ENCODE measurements around the gene PAQR4. TPM values are rescaled to one million over a fixed set of nuclear protein-coding genes. Genes with fewer than 3 reads are reported as not detected.
A peak's percentile ranks its signal among the peaks of the same experiment; 100 is the strongest.

PAQR4 gene
- polyA plus RNA-seq, 1 of the 3 experiments (the other 2 are of a cell fraction), result 8.8 TPM

- WGBS (ENCODE audit: low lambda C conversion rate), result 3% methylated on average over 22 of the region's 43 CpGs
- Histone ChIP-seq H3K4me2 (peak overlapping the region; percentile 98), H3K36me3 (replicated peaks in 1 of 2; ENCODE audit: control insufficient read depth in 1 of 2, insufficient read depth in 2 of 2, low read length in 1 of 2) (no peaks in the 10 kb centered on the region), H3K9ac (peak overlapping the region; percentile 93; the same call in 1 of the 2 replicates), H3K27ac (ENCODE audit: low read depth in 2 of 2, low read length in 1 of 2) (no peak overlapping the region; a peak in 1 of 4 replicates), H3K79me2 (ENCODE audit: insufficient read depth) (peaks cover 16% of the 10 kb centered on the region; the same call in 1 of the 2 replicates), H3K9me2 (no peaks in the 10 kb centered on the region), H2AFZ (ENCODE audit: low read depth) (peak overlapping the region; percentile 65; the same call in 1 of the 2 replicates), H3K27me3 (ENCODE audit: insufficient read depth) (no peaks in the 10 kb centered on the region), H4K20me1 (ENCODE audit: insufficient read depth) (no peaks in the 10 kb centered on the region), H3K9me3 (no peaks in the 10 kb centered on the region), H3K4me3 (ENCODE audit: low read depth in 2 of 2, low read length in 1 of 2) (peak overlapping the region; percentile 69), H3K4me1 (ENCODE audit: control insufficient read depth in 1 of 2, insufficient read depth in 2 of 2, low read depth in 1 of 2, low read length in 1 of 2) (peaks cover 4 to 10% of the 10 kb centered on the region in 2 experiments; a peak in 2 of 4 replicates), H3F3A (replicated peaks; ENCODE audit: insufficient read depth) (peaks cover 10% of the 10 kb centered on the region)
- POLR2A ChIA-PET, result interaction anchor here (0.6 to 2.2 kb wide), 3 partner anchors 10 to 70 kb away, joined by 3 to 12 read pairs (median 4); partner anchors contain the start of gene PAQR4
- peak; percentile 67 for DNase-seq
- no peak for TF ChIP-seq EP300 (IDR thresholded peaks at IDR 0.05; ENCODE audit: borderline replicate concordance in 1 of 2, low read depth in 1 of 2, low read length in 1 of 2)
- TF ChIP-seq, protein P1, sequence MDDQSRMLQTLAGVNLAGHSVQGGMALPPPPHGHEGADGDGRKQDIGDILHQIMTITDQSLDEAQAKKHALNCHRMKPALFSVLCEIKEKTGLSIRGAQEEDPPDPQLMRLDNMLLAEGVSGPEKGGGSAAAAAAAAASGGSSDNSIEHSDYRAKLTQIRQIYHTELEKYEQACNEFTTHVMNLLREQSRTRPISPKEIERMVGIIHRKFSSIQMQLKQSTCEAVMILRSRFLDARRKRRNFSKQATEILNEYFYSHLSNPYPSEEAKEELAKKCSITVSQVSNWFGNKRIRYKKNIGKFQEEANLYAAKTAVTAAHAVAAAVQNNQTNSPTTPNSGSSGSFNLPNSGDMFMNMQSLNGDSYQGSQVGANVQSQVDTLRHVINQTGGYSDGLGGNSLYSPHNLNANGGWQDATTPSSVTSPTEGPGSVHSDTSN (IDR thresholded peaks at IDR 0.05), result peak; percentile 36; the same call in 1 of the 2 replicates
- TF ChIP-seq FOXM1 (IDR thresholded peaks at IDR 0.05; ENCODE audit: low read depth), result no peak
- no peak for TF ChIP-seq EZH2phosphoT487 (IDR thresholded peaks at IDR 0.05; ENCODE audit: borderline replicate concordance, low read depth)
- TF ChIP-seq SIN3A (IDR thresholded peaks at IDR 0.05; ENCODE audit: borderline replicate concordance, low read depth, low read length), result no peak
- TF ChIP-seq RCOR1 (IDR thresholded peaks at IDR 0.05; ENCODE audit: low read length), result no peak
- CTCF ChIA-PET, result interaction anchor here (1.2 kb wide), 1 partner anchor 18 kb away, joined by 4 read pairs; no protein-coding TSS in a partner anchor
These were observed 10.6 kb downstream of the PAQR4 start for GRCh38 chr16:2979669-2980226.

- peak within 1 kb of the TSS; percentile 93 for H3K9ac ChIP-seq
- H3K9me2 ChIP-seq, result no peaks in the 10 kb centered on the region
- peak within 1 kb of the TSS; percentile 98 for H3K4me2 ChIP-seq
- no peaks in the 10 kb centered on the region for H4K20me1 ChIP-seq (ENCODE audit: insufficient read depth)
- H3K36me3 ChIP-seq (replicated peaks in 1 of 2; ENCODE audit: control insufficient read depth in 1 of 2, insufficient read depth in 2 of 2, low read length in 1 of 2), result no peaks in the 10 kb centered on the region
- peak within 1 kb of the TSS; percentile 69 for H3K4me3 ChIP-seq (ENCODE audit: low read depth in 2 of 2, low read length in 1 of 2)
- H3F3A ChIP-seq (replicated peaks; ENCODE audit: insufficient read depth), result peaks cover 10% of the 10 kb centered on the region
- WGBS (ENCODE audit: low lambda C conversion rate), result 94% methylated on average over 7 of the region's 91 CpGs
- H3K79me2 ChIP-seq (ENCODE audit: insufficient read depth), result peaks cover 16% of the 10 kb centered on the region; the same call in 1 of the 2 replicates
- no peaks in the 10 kb centered on the region for H3K27me3 ChIP-seq (ENCODE audit: insufficient read depth)
- ChIA-PET CTCF (interaction anchor here (0.6 to 3.1 kb wide), 7 partner anchors 18 to 149 kb away, joined by 3 to 25 read pairs (median 3); partner anchors contain the start of gene KREMEN2), POLR2A (interaction anchor here (0.8 to 2.2 kb wide), 3 partner anchors 11 to 20 kb away, joined by 3 to 12 read pairs (median 4); partner anchors contain the start of gene PAQR4)
- H2AFZ ChIP-seq (ENCODE audit: low read depth), result peak within 1 kb of the TSS; percentile 72; the same call in 1 of the 2 replicates
- H3K27ac ChIP-seq (ENCODE audit: low read depth in 2 of 2, low read length in 1 of 2), result peak within 1 kb of the TSS; percentile 57 to 87
- H3K9me3 ChIP-seq, result no peaks in the 10 kb centered on the region
- H3K4me1 ChIP-seq (ENCODE audit: control insufficient read depth in 1 of 2, insufficient read depth in 2 of 2, low read depth in 1 of 2, low read length in 1 of 2), result peaks cover 4 to 10% of the 10 kb centered on the region in 2 experiments; a peak in 2 of 4 replicates
- DNase-seq, result peak; percentile 100
- no peak for TF ChIP-seq REST (IDR thresholded peaks at IDR 0.05; ENCODE audit: low read depth, low read length)
- TF ChIP-seq, protein P2, sequence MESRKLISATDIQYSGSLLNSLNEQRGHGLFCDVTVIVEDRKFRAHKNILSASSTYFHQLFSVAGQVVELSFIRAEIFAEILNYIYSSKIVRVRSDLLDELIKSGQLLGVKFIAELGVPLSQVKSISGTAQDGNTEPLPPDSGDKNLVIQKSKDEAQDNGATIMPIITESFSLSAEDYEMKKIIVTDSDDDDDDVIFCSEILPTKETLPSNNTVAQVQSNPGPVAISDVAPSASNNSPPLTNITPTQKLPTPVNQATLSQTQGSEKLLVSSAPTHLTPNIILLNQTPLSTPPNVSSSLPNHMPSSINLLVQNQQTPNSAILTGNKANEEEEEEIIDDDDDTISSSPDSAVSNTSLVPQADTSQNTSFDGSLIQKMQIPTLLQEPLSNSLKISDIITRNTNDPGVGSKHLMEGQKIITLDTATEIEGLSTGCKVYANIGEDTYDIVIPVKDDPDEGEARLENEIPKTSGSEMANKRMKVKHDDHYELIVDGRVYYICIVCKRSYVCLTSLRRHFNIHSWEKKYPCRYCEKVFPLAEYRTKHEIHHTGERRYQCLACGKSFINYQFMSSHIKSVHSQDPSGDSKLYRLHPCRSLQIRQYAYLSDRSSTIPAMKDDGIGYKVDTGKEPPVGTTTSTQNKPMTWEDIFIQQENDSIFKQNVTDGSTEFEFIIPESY (IDR thresholded peaks at IDR 0.05; ENCODE audit: borderline replicate concordance, low read depth), result no peak
- no peak for TF ChIP-seq SMC3 (IDR thresholded peaks at IDR 0.05; ENCODE audit: low read depth, low read length)
- TF ChIP-seq, protein P3, sequence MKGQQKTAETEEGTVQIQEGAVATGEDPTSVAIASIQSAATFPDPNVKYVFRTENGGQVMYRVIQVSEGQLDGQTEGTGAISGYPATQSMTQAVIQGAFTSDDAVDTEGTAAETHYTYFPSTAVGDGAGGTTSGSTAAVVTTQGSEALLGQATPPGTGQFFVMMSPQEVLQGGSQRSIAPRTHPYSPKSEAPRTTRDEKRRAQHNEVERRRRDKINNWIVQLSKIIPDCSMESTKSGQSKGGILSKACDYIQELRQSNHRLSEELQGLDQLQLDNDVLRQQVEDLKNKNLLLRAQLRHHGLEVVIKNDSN (IDR thresholded peaks at IDR 0.05; ENCODE audit: borderline replicate concordance, low read depth), result no peak
- TF ChIP-seq JUND (IDR thresholded peaks at IDR 0.05), result no peak
- peak; percentile 77 for TF ChIP-seq ELF1 (IDR thresholded peaks at IDR 0.05)
- no peak for TF ChIP-seq GATA2 (CRISPR knock-in tag; IDR thresholded peaks at IDR 0.05)
- TF ChIP-seq RAD21 (IDR thresholded peaks at IDR 0.05; ENCODE audit: low read length), result no peak
- TF ChIP-seq FOXJ3 (CRISPR knock-in tag; IDR thresholded peaks at IDR 0.05), result no peak
- TF ChIP-seq NRF1 (IDR thresholded peaks at IDR 0.05; ENCODE audit: low read depth, low read length), result peak; percentile 92
- no peak for TF ChIP-seq EZH2phosphoT487 (IDR thresholded peaks at IDR 0.05; ENCODE audit: borderline replicate concordance, low read depth)
These were observed 11.4 kb downstream of the PAQR4 start, which contains the start of gene PKMYT1 for GRCh38 chr16:2980227-2981176. Gene PKMYT1, minus strand, starts transcription at chr16:2980446. Its CDS starts 789 bp downstream, at chr16:2979657.

Measured in SK-N-SH (cell line).